ENCODE measurements around the gene NHLRC1.
A peak's percentile ranks its signal among the peaks of the same experiment; 100 is the strongest.
"Not testable (repeated sequence)": the region's sequence is repeated elsewhere in the genome, so short reads cannot be mapped to it uniquely, and the experiment has no call there.

The NHLRC1 gene

DNA sequence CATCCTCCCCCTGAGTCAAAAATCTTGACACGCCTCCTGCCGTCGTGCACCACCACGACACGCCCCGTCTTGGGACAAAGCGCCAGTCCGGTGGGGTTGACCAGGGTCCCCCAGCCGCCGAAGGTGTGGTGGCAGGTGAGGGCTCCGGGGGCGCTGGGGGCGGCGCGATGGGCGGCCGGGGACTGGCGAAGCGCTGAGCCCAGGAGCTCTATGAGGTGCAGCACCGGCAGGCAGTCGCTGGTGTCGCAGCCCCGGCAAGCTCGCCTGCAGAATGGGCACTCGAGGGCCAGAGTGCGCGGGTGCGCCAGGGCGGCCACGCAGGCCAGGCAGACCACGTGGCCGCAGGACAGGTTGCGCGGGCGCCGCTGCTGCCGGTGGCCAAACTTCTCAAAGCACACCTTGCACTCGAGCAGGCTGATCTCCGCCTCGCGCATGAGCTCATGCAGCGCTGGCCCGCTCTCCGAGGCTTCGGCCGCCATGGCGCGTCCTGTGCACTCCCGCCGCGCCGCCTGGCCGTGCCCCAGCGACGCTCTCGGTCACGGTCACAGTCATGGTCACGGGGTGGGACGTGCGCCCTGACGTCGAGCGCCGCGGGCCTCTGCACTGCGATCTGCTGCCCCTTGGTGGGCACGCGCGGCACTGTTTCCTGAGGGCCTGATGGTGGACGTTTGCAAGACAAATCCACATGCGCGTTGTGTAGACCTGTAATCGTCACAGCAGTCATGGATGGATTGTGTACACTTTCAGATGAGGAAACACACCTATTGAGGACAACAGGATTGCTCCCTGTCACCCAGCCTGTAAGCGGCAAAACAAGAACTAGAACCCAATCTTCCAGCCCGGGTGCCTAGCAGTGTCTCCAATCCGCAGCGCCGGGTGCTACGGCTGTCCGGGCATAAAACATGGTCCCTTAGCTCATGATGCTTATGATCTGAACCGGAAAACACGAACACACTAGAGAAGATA is at the start of gene NHLRC1:
Gene NHLRC1 (minus strand): TSS at position 550 of the 966 bp plus-strand sequence. CDS start 71 bp downstream, at position 479.
- peak; percentile 25 for DNase-seq (ENCODE audit: low read depth)

DNA sequence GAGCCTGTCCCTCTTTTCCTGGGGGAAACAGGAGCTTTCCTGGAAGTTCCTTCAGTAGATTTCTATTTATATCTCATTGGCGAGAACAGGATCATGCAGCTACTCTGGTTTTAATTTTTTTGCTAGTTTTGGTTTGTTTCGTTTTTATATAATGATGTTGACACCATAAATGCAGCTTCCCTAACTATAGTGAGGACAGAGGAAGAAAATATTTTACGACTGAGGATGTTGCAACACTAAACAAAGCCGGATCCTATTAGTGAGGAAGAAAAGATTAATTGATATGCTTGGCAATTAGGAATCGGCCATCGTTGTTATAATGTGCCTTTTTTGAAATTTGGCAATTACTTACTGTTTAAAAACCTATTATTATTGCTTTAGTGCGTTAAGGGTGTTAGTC is 49.4 kb upstream of the NHLRC1 start:
- no peak for DNase-seq (ENCODE audit: low read depth)

DNA sequence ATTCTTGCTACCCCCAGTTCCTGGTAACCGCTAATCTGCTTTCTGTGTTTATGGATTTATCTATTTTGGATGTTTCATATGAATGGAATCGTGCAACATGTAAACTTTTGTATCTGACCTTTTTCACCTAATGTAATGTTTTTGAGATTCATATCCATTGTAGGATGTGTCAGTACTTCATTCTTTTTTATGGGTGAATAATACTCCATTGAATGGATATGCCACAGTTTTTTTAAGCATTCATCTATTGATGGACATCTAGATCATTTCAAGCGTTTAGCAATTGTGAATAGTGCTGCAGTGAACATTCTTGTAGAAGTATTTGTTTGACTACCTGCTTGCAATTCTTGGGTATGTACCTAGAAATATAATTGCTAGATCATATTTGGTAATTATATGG is 45.8 kb upstream of the NHLRC1 start:
- DNase-seq (ENCODE audit: low read depth), result no peak

DNA sequence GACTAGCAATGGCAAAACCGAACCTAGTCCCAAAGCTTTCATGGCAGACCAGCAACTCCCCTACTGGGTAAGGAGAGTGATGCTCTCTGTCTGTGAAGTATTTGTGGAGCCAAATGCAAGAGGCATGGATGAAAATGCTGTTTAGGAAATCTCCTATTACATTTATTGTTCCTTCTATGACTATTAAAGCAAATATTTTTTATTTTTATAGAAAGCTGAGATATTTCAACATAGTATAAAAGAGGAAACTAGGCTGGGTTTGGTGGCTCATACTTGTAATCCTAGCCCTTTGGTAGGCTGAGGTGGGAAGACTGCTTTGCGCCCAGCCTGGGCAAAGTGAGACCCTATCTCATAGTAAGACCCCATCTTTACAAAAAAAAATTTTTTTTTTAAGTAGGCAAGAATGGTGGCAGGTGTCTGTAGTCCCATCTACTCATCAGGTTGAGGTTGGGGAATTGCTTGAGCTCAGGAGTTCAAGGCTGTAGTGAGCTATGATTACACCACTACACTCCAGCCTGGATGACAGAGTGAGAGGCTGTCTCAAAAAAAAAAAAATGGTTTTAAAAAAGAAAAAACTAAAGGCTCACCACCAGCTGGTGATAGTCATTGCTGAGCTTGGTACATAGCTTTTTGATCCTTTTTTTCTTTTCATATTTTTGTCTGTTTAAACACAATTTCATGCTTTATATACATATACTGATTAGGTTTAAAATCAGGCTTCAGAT is 44.0 kb upstream of the NHLRC1 start:
- DNase-seq (ENCODE audit: low read depth), result no peak

DNA sequence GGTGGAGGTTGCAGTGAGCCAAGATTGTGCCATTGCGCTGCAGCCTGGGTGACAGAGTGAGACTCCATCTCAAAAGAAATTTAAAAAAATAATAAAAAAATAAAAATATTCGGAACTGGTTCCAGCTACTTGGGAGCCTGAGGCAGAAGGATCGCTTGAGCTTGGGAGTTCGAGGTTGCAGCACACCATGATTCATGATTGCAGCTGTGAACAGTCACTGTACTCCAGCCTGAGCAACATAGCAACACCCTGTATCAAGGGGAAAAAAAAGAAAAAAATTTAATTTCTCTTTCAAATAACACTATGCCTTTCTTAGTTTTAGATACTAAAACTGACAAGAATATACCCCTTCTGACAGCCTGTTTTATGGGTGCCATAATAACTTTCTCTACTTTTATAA is 43.3 kb upstream of the NHLRC1 start:
- no peak for DNase-seq (ENCODE audit: low read depth)

- DNase-seq (ENCODE audit: low read depth), result no peak
These were observed 39.9 kb upstream of the NHLRC1 start for GRCh38 chr6:18162401-18162800.

GRCh38 chr6:18161431-18161830 is 39.0 kb upstream of the NHLRC1 start:
- DNase-seq (ENCODE audit: low read depth), result no peak

- DNase-seq (ENCODE audit: low read depth), result no peak
These were observed 38.4 kb upstream of the NHLRC1 start for GRCh38 chr6:18160911-18161310.

DNA sequence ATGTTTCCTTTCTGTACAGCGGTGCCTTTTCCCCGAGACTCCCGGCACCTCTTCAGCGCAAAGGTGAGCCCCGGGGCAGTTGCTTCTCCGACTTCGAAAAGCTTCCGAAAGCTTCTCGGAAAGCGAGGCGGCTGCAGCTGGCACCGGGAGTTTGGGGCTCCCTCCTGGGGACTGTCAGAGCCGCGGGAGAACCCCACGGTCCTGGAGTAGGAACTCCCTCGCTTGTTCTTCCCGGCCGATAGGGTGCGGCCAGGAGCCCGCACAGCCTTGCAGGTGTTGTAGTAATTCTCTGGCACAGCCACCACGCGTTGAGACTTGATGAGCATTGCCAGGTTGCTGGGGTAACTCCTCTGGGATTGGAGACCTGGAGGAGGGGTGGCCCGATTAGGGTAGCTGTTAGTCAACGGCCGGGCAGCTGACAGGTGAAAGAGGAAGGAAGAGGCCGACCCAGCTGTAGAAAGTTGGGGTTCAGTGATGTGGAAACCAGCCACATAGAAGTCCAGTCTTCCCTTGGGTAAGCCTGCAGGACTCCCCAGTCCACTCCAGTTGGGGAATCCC is 33.5 kb upstream of the NHLRC1 start:
- DNase-seq (ENCODE audit: low read depth), result no peak

DNA sequence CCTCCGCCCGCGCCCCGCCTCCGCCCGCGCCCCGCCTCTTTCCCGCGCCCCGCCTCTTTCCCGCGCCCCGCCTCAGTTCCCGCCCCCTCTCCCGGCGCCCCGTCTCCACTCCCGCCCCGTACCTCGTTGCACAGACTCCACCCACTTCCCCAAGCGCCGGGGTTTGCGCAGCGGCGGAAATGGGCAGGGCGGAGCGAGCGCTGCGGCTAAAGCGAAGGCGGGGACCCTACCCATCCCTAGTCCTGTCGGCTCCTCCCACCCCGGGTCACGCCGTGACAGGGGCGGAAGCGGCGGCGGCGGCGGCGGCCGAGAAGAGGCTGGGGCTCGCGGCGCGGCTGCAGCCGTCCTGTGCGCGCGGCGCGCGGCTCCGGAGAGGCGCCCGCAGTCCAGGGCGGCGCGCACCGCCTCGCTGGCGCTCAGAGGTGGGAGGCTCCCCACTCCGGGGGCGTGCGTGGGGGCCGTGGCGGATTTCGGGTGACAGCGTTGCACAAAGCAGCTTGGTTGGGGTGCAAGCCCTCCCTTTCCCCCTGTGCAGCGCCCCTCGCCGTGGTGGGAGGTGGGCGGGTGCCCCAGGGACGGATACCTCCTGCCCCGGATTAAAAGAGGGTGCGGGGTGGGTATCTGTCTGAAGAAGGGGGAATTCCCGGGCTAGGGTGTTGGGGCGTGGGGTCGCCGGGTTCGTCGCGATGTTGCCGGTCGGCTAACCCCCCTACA is 32.8 kb upstream of the NHLRC1 start, which contains the start of gene KDM1B:
Gene KDM1B (plus strand): TSS at position 273 of the 714 bp plus-strand sequence. CDS start 4,474 bp downstream, outside the sequence.
- peak; percentile 83 for DNase-seq (ENCODE audit: low read depth)

- DNase-seq (ENCODE audit: low read depth), result no peak
These were observed 32.2 kb upstream of the NHLRC1 start, which contains the start of gene TPMT for GRCh38 chr6:18154507-18155149. Gene TPMT (minus strand): TSS chr6:18155077. CDS start chr6:18149127, 5,950 bp downstream.

DNA sequence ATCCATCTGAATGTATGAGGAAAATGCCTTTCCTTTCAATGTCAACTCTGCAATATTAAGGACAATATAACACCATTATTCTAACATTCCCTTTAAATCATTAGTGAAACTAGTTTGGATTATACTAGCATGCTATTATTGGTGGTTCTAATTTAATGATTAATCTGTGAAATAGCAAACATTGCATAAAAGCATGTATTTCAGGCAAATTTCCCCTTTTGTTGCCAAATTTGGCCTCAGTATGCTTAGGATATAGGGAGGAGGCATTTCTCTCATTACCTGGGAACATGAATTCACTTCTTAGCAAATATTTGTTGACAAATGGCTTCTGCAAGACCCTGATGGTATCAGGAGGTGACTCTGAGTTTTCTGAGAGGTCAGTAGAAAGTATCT is 30.8 kb upstream of the NHLRC1 start:
- no peak for DNase-seq (ENCODE audit: low read depth)

- DNase-seq (ENCODE audit: low read depth), result no peak
These were observed 29.3 kb upstream of the NHLRC1 start for GRCh38 chr6:18151801-18152200.

DNA sequence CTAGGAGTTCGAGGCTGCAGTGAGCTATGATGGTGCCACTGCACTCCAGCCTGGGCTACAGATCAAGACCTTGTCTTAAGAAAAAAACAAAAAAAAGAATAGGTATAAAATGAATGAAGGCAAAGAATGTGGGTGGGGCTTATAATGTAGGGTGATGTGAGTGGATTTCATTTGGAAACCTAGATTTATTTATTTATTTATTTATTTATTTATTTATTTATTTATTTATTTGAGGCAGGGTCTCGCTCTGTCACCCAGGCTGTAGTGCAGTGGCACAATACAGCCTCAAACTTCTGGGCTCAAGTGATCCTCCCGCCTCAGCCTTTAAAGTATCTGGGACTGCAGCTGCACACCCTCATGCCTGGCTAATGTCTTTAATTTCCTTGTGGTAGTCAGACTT is 28.9 kb upstream of the NHLRC1 start:
- not testable (repeated sequence) for DNase-seq (ENCODE audit: low read depth)

GRCh38 chr6:18148304-18149025 is 26.0 kb upstream of the NHLRC1 start:
- peak; percentile 72 for DNase-seq (ENCODE audit: low read depth)

- no peak for DNase-seq (ENCODE audit: low read depth)
These were observed 25.1 kb upstream of the NHLRC1 start for GRCh38 chr6:18147616-18148015.

- no peak for DNase-seq (ENCODE audit: low read depth)
These were observed 24.7 kb upstream of the NHLRC1 start for GRCh38 chr6:18147160-18147559.

GRCh38 chr6:18142591-18142861 is 20.0 kb upstream of the NHLRC1 start:
- no peak for DNase-seq (ENCODE audit: low read depth)

GRCh38 chr6:18141805-18142590 is 19.5 kb upstream of the NHLRC1 start:
- DNase-seq (ENCODE audit: low read depth), result no peak

Measured in HS-5 (cell line).